ENCODE data around the gene CDK4. TPM values are rescaled to one million over a fixed set of nuclear protein-coding genes. Genes with fewer than 3 reads are reported as not detected.

CDK4 gene
- total RNA-seq, 1 donor from 2014 or later = 120 TPM

DNA sequence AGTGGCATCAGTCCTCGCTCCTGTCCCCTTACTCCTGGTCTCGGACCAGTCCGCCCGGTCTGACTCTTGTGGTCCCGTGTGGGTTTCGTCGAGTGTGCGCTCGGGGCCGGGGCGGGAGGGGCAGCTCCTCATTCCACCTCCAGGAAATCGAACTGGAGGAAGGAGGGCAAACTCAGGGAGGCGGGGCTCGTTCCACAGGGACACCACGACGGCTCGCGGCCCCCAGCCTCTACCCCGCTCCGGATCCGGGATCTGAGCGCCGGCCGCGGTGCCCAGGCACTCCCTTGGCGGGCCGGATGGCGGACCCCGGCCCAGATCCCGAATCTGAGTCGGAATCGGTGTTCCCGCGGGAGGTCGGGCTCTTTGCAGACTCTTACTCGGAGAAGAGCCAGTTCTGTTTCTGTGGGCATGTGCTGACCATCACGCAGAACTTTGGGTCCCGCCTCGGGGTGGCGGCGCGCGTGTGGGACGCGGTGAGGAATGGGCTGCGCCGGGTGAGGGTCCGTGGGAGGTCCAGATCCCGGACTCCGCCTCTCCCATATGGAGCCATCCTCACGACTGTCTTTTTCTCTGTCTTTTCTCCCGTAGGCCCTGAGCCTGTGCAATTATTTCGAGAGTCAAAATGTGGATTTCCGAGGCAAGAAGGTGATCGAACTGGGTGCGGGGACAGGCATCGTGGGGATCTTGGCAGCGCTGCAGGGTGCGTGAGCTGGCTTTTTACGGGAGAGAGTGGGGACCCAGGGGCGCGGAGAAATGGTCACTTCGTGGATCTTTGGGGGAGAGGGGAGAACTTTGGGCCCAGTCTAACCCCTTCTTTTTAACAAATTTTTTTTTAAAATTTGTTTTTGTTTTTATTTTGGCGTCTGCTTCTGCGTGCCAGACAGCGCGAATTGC, 20.6 kb upstream of the CDK4 start, which contains the start of gene EEF1AKMT3:
TSS of gene EEF1AKMT3 (plus strand) at position 186 of the 894 bp plus-strand sequence. CDS start at position 297, 111 bp downstream.
- Mint-ChIP-seq H3K27ac (ENCODE audit: unreplicated experiment) (peak within 1 kb of the TSS; percentile 91), H3K4me1 (ENCODE audit: unreplicated experiment) (peaks cover 14% of the 10 kb centered on the region), H3K36me3 (ENCODE audit: low read depth, unreplicated experiment) (peaks cover 14% of the 10 kb centered on the region), H3K27me3 (ENCODE audit: unreplicated experiment) (peaks cover 9% of the 10 kb centered on the region), H3K4me3 (ENCODE audit: unreplicated experiment) (peak within 1 kb of the TSS; percentile 98), H3K9me3 (ENCODE audit: unreplicated experiment) (no peaks in the 10 kb centered on the region)
- TF ChIP-seq, protein P1, sequence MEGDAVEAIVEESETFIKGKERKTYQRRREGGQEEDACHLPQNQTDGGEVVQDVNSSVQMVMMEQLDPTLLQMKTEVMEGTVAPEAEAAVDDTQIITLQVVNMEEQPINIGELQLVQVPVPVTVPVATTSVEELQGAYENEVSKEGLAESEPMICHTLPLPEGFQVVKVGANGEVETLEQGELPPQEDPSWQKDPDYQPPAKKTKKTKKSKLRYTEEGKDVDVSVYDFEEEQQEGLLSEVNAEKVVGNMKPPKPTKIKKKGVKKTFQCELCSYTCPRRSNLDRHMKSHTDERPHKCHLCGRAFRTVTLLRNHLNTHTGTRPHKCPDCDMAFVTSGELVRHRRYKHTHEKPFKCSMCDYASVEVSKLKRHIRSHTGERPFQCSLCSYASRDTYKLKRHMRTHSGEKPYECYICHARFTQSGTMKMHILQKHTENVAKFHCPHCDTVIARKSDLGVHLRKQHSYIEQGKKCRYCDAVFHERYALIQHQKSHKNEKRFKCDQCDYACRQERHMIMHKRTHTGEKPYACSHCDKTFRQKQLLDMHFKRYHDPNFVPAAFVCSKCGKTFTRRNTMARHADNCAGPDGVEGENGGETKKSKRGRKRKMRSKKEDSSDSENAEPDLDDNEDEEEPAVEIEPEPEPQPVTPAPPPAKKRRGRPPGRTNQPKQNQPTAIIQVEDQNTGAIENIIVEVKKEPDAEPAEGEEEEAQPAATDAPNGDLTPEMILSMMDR (IDR thresholded peaks at IDR 0.05; ENCODE audit: unreplicated experiment) = no peak
- DNase-seq (ENCODE audit: low spot score) = peak; percentile 63

- Mint-ChIP-seq H3K36me3 (ENCODE audit: low read depth, unreplicated experiment) (peaks cover 14% of the 10 kb centered on the region), H3K9me3 (ENCODE audit: unreplicated experiment) (no peaks in the 10 kb centered on the region), H3K27me3 (ENCODE audit: unreplicated experiment) (peaks cover 9% of the 10 kb centered on the region), H3K27ac (ENCODE audit: unreplicated experiment) (peak within 1 kb of the TSS; percentile 91), H3K4me1 (ENCODE audit: unreplicated experiment) (peaks cover 14% of the 10 kb centered on the region), H3K4me3 (ENCODE audit: unreplicated experiment) (peak within 1 kb of the TSS; percentile 98)
- TF ChIP-seq, protein P1 (IDR thresholded peaks at IDR 0.05; ENCODE audit: unreplicated experiment) = no peak
- DNase-seq (ENCODE audit: low spot score) = peak; percentile 90
These were observed 19.8 kb upstream of the CDK4 start, which contains the start of gene METTL1 for GRCh38 chr12:57771873-57772428. TSS of gene METTL1 (minus strand) at chr12:57772105. CDS start at chr12:57772083, 22 bp downstream.

- Mint-ChIP-seq H3K9me3 (ENCODE audit: unreplicated experiment) (no peaks in the 10 kb centered on the region), H3K27ac (ENCODE audit: unreplicated experiment) (peak overlapping the region; percentile 91), H3K36me3 (ENCODE audit: low read depth, unreplicated experiment) (peaks cover 14% of the 10 kb centered on the region), H3K27me3 (ENCODE audit: unreplicated experiment) (peaks cover 13% of the 10 kb centered on the region), H3K4me3 (ENCODE audit: unreplicated experiment) (peak overlapping the region; percentile 98), H3K4me1 (ENCODE audit: unreplicated experiment) (peaks cover 18% of the 10 kb centered on the region)
- peak; percentile 73 for DNase-seq (ENCODE audit: low spot score)
- TF ChIP-seq, protein P1 (IDR thresholded peaks at IDR 0.05; ENCODE audit: unreplicated experiment) = no peak
These were observed 19.2 kb upstream of the CDK4 start for GRCh38 chr12:57771236-57771872.

DNA sequence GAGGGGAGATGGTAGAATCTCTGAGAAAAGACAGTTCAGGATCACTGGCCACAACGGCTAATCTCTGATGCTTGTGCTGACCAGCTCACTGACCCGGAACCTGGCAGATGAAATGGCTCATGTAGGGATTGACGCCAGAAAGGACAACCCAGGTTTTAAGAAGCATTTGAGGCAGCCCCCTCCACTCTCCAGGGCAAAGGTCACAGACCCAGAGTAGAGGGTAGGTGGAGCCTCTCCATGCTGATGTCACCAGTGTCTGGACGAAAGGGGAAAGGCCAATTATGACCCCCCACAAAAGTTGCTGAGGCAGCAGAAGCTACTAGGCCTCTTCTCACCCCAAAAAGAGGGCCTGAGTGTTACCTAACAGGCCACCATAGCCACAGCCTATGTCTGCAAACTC, 18.6 kb upstream of the CDK4 start:
- no peaks in the 10 kb centered on the region for H3K9me3 Mint-ChIP-seq (ENCODE audit: unreplicated experiment)
- H3K4me1 Mint-ChIP-seq (ENCODE audit: unreplicated experiment) = peaks cover 21% of the 10 kb centered on the region
- H3K36me3 Mint-ChIP-seq (ENCODE audit: low read depth, unreplicated experiment) = peaks cover 12% of the 10 kb centered on the region
- peaks cover 13% of the 10 kb centered on the region for H3K27me3 Mint-ChIP-seq (ENCODE audit: unreplicated experiment)
- H3K4me3 Mint-ChIP-seq (ENCODE audit: unreplicated experiment) = peak overlapping the region; percentile 71
- TF ChIP-seq, protein P1 (IDR thresholded peaks at IDR 0.05; ENCODE audit: unreplicated experiment) = no peak
- no peak for DNase-seq (ENCODE audit: low spot score)
- H3K27ac Mint-ChIP-seq (ENCODE audit: unreplicated experiment) = no peak overlapping the region

Data from endothelial cell (in vitro differentiated cells).